Right lung (tissue), 5 donors: Measurements from ENCODE around the gene BIRC3. TPM values are rescaled to one million over a fixed set of nuclear protein-coding genes. Genes with fewer than 3 reads are reported as not detected.
"Not testable (repeated sequence)": the region's sequence is repeated elsewhere in the genome, so short reads cannot be mapped to it uniquely, and the experiment has no call there.

ENCODE experiments used
- DNase-seq, 2 donors: peaks; one replicate each; pipeline ENCODE4 v3.0.0-alpha.2; 2013
- polyA plus RNA-seq, 5 donors: library from polyadenylated mRNA; unstranded; fragments of 120-200 nt; gene quantifications; one replicate each; pipeline versions ENCODE4 v1.2.1 to v1.2.3, GENCODE V29; 2013; ENCODE audit warnings: inconsistent platforms in 1 of 5, low replicate concordance in 1 of 5; ENCODE audit not compliant: insufficient read length in 5 of 5, insufficient read depth in 1 of 5

BIRC3 gene
- polyA plus RNA-seq, 5 donors: 2.4 to 5.1 (median 4.7) TPM

GRCh38 chr11:102293873-102294601 lies 23.2 kb upstream of the BIRC3 start:
- DNase-seq: no peak

- no peak for DNase-seq
Observed at GRCh38 chr11:102295045-102295444, 22.2 kb upstream of the BIRC3 start.

- not testable (repeated sequence) for DNase-seq
Observed at GRCh38 chr11:102296757-102297156, 20.5 kb upstream of the BIRC3 start.

- DNase-seq: not testable (repeated sequence)
Observed at GRCh38 chr11:102300837-102301236, 16.4 kb upstream of the BIRC3 start.

- no peak for DNase-seq
Observed at GRCh38 chr11:102302241-102302640, 15.0 kb upstream of the BIRC3 start.

GRCh38 chr11:102304686-102305085 lies 12.6 kb upstream of the BIRC3 start:
- DNase-seq: no peak

- DNase-seq: no peak
Observed at GRCh38 chr11:102305352-102306047, 11.8 kb upstream of the BIRC3 start.

GRCh38 chr11:102306048-102306597 lies 11.2 kb upstream of the BIRC3 start:
- no peak for DNase-seq

GRCh38 chr11:102306817-102307726 lies 10.2 kb upstream of the BIRC3 start:
- DNase-seq: no peak

- DNase-seq: no peak
Observed at GRCh38 chr11:102307727-102308038, 9.6 kb upstream of the BIRC3 start.

GRCh38 chr11:102309621-102310541 lies 7.4 kb upstream of the BIRC3 start:
- no peak for DNase-seq

- no peak for DNase-seq
Observed at GRCh38 chr11:102312667-102313066, 4.6 kb upstream of the BIRC3 start.

- no peak for DNase-seq
Observed at GRCh38 chr11:102313238-102313940, 3.9 kb upstream of the BIRC3 start.

- DNase-seq: no peak
Observed at GRCh38 chr11:102314784-102315183, 2.5 kb upstream of the BIRC3 start.

- DNase-seq: no peak
Observed at GRCh38 chr11:102316346-102316904, 859 bp upstream of the BIRC3 start.

- DNase-seq: no peak
Observed at GRCh38 chr11:102317768-102318103, 452 bp downstream of the BIRC3 start.

- DNase-seq: no peak
Observed at GRCh38 chr11:102318469-102318868, 1.2 kb downstream of the BIRC3 start.

GRCh38 chr11:102319544-102319943 lies 2.3 kb downstream of the BIRC3 start:
- DNase-seq: no peak

- no peak for DNase-seq
Observed at GRCh38 chr11:102320188-102320587, 2.9 kb downstream of the BIRC3 start.

GRCh38 chr11:102320679-102321078 lies 3.4 kb downstream of the BIRC3 start:
- DNase-seq: no peak
